GM18499 (cell line): Measurements from ENCODE around the gene GSTK1.

Source experiments
- ATAC-seq: cut with Tn5 transposase; IDR thresholded peaks from one replicate; pipeline ENCODE4 v1.9.1; 2021; ENCODE audit warnings: moderate number of reproducible peaks; ENCODE audit not compliant: insufficient read depth, unreplicated experiment

GSTK1 gene

DNA sequence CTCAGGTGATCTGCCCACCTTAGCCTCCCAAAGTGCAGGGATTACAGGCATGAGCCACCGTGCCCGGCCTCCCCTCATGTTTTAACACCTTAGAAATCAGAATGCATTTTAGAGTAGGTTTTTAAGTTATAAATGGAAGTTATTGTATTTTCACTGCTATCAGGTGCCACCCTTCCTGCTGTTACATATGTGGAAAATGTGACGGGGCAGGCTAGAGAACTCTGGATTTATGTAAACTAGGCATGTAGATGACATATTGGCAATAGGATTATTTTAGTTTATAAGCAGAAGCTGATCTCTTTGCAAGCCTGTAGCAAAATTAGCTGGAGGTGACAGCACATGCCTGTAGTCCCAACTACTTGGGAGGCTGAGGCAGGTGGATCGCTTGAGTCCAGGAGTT is 27.1 kb downstream of the GSTK1 start:
- no peak for ATAC-seq

DNA sequence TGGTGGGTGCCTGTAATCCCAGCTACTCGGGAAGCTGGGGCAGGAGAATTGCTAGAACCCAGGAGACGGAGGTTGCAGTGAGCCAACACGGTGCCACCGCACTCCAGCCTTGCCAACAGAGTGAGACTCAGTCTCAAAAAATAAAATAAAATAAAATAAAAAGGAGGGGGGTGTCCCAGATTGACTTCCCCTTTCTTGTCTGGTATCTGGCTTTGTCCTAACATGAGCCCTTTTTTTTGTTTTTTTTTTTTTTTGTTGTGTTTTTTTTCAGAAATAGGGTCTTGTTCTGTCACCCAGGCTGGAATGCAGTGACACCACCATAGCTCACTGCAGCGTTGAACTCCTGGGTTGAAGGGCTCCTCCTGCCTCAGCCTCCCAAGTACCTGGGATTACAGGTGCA is 29.6 kb downstream of the GSTK1 start:
- ATAC-seq = no peak

DNA sequence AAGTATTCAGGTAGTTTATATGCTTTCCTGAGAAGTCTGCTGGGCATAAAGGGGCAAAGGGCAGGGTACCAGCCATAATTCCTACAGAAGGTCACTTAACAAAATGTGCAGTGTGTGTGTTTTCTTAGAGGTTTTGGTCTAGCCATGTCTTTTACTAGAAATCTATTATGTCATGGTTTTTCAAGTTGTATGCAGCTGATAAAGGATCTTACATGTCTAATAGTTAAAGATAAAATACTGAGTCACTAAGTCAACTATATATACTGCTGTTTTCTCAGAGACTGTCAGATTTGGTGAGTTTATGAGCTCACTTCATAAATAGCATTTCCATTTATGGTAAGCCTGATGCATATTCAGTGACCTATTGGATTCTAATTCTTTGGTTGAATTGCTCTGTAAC is 32.6 kb downstream of the GSTK1 start:
- ATAC-seq = no peak

DNA sequence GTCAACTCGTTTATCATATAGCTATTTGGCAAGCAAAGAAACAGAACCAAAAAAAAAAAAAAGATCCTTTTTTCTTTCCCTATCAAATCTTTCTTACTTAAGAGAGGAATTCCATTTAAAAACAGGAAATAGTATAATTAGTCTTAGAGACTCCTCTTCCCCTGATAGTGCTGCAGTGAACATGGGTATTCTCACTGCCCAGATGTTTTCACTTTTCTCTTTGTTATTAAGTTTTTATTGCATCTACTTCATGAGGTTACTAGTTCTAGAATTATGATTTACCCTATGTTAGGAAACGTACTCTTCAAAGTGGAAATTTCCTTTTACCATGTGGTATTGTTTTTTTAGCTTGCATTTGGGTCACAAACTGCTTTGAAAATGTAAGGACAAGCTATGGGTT is 33.4 kb downstream of the GSTK1 start:
- no peak for ATAC-seq

DNA sequence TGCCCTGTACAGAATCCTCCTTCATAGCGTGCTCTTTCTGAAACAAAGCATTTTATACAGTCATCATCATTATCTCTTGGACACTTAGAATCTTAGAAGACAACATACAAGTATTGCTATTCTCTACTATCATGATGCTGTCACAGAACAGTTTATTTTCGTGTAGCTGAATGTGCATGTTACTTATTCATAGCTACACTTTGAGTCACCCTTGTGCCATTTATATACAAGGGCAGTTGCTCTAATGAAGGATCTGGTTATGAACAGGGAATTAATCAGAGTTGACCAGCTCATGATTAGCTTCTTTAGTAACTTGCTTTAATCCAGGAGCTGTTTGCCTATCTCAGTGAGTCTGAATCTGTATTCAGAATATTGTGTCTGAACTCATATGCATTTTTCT is 36.1 kb downstream of the GSTK1 start:
- no peak for ATAC-seq

DNA sequence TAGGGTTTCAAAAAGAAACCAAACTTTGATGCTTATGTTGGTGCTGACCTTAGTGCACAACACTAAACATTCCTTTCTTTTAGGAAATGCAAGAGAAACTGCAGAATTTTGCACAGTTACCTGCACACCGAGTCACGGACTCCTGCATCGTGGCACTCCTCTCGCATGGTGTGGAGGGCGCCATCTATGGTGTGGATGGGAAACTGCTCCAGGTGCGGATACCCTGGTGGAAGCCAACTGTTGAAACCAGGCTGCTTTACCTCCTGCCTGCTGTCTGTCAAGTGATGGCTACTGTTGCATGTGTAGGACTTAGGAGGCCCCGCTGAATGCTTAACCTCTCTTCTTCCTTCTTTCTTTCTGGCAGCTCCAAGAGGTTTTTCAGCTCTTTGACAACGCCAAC is 36.6 kb downstream of the GSTK1 start:
- no peak for ATAC-seq

DNA sequence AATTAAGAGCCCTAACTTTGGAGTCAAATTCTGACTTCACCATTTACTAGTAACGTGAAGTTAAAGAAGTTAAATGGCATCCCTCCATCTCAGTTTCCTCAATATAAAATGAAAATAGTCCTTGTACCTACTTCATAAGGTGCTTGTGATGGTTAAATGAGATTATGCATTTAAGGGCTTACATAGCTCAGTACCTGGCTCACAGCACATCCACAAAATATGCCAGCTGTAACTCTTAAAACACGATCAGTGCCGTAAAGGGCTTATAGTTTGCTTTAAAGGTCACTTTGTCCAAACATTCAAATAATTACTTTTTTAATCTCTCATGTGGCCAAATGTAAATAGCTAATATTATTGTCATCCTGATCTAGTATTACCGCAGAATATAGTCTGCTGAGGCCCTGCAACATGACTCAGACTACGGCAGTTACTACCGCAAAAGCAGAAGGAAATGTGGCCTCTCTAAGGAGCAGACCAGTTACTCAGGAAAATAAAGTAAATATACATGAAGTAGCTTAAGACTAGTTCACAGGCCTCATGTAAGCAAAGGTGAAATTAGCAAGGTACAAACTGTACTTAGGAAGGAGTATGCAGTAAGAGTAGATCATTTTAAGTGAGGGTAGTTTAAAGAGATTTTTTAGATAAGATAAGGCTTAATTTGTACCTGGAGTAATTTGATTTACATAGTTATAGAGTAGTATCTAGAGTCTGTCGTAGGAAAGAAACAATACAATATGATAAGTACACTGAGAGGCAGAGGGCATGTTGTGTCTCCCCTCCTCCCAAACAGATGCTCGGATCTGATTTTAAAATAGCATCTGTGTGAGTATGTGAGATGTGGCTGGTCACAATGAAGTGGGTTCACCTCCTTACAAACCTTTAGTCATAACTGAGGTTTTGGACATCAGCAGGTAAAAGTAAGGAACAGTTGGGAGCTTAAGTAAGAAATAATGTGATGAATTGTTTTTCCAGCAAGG is 38.0 kb downstream of the GSTK1 start:
- ATAC-seq = no peak

DNA sequence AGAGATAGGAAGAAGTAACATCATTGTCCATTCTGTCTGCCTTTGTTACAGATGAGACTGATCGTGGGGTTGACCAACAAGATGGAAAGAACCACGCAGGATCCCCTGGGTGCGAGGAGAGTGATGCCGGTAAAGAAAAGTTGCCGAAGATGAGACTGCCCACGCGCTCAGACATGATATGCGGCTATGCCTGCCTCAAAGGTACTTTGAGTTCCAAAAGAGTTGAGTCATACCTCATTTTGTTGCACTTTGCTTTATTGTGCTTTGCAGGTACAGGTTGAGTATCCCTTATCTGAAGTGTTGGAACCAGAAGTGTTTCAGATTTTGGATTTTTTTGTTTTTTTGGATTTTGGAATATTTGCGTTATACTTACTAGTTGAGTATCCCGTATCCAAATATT is 40.5 kb downstream of the GSTK1 start:
- ATAC-seq = no peak

DNA sequence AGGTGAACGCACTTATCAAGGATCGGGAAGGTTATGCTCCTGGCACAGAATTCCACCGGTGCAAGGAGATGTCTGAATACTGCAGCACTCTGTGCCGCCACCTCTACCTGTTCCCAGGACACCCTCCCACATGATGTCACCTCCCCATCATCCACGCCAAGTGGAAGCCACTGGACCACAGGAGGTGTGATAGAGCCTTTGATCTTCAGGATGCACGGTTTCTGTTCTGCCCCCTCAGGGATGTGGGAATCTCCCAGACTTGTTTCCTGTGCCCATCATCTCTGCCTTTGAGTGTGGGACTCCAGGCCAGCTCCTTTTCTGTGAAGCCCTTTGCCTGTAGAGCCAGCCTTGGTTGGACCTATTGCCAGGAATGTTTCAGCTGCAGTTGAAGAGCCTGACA is 41.7 kb downstream of the GSTK1 start:
- ATAC-seq = no peak

DNA sequence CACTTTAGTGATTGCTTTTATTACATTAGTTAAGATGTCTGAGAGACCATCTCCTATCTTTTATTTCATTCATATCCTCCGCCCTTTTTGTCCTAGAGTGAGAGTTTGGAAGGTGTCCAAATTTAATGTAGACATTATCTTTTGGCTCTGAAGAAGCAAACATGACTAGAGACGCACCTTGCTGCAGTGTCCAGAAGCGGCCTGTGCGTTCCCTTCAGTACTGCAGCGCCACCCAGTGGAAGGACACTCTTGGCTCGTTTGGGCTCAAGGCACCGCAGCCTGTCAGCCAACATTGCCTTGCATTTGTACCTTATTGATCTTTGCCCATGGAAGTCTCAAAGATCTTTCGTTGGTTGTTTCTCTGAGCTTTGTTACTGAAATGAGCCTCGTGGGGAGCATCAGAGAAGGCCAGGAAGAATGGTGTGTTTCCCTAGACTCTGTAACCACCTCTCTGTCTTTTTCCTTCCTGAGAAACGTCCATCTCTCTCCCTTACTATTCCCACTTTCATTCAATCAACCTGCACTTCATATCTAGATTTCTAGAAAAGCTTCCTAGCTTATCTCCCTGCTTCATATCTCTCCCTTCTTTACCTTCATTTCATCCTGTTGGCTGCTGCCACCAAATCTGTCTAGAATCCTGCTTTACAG is 42.3 kb downstream of the GSTK1 start:
- no peak for ATAC-seq

DNA sequence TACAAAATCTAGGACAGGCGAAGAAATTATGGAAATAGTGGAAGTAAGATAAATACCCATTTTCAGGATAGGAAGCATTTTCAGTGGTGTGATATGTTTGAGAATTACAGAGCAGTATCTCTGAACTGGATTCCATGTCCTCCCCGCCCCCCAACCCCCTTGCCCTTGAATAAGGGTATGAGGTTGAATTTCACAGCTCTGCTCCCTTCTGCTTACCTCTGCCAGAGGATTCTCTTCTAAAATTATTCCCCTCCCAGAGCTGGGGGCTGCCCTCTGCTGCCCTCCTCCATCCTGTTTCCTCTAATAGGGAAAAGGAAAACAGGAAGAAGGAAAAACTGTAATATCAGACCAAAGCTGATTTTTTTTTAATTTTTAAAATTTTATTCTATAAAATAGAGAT is 45.4 kb downstream of the GSTK1 start:
- no peak for ATAC-seq

DNA sequence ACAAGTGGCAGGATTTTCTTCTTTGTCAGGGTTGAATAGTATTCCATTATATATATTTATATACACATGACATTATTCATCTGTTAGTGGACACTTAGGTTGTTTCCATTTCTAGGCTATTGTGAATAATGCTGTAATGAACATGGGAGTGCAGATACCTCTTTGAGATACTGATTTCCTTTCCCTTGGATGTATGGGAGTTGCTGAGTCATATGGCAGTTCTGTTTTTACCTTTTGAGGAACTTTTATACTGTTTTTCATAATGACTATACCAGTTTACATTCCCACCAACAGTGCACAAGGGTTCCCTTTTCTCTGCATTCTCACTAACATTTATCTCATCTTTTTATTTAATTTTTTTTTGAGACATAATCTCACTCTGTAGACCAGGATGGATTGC is 50.9 kb downstream of the GSTK1 start:
- no peak for ATAC-seq

DNA sequence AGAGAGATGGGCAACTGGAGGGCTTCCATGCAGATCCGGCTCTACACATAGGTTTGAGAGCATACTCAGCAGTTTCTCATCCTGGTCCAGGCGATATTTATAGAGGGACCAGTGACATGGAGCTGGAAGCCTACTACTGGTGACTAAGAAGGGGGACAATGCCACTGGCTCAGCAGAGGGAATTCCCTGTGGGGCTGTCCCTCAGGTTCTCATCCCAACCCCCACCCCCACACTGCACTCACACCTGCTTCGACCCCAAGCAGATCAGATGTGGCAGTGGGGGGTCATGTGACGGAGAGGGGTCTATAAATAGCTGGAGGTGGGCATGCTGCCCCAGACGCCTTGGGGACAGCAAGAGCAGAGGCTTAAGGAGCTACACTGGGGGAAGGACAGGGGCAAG is 52.5 kb downstream of the GSTK1 start, which contains the start of gene CLCN1:
CLCN1 (plus strand) TSS at position 336 of the 400 bp plus-strand sequence. CDS start 102 bp downstream, outside the sequence.
- ATAC-seq = no peak

DNA sequence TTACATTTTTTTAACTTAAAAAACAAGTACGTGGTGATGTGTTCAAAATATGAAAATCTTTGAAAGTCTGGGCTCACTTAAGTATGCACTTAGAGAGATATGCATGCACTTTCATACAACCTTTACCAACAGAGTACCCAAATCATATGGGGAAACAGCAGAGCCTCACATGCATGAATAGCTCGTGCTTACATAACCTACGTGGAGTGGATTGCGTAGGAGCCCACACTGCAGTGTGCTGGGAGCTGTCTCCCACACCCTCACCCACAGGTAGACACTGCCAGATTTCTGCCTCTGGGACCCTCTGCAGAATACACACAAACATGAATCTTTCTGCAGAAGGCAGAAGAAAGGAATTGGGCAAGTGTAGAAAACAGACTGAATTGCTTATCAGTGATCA is 53.3 kb downstream of the GSTK1 start:
- no peak for ATAC-seq

DNA sequence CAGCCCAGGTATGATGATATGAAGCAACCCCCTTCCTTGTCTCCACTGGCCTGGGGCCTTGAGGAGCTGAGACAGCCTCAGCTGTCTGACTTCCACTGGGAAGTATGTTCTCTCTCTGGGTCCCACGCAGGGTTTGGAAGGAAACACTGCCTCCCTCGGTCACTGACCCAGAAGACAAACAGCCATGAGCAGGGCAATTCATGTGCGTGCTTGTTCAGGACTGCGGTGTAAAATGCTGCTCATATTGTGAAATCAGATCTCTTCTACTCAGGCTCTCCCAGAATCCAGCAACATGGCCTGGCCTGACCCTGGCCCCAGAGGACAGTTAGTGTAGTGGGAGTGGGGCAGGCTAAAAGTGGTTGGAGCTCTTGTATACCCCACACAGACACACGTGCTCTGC is 55.4 kb downstream of the GSTK1 start:
- ATAC-seq = no peak
